Sigmoid colon (tissue), 4 donors: Measurements from ENCODE around the gene AMMECR1.

Source experiments
- EP300 ChIP-seq, 4 donors: sonication (generic); formaldehyde crosslinking; IDR thresholded peaks; one replicate each; pipeline ENCODE4 v1.6.1; 2017; ENCODE audit warnings: antibody characterized with exemption in 4 of 4
- POLR2AphosphoS5 ChIP-seq, 4 donors: sonication (generic); formaldehyde crosslinking; IDR thresholded peaks; one replicate each; pipeline ENCODE4 v1.6.1; 2017; ENCODE audit warnings: antibody characterized with exemption in 4 of 4

DNA sequence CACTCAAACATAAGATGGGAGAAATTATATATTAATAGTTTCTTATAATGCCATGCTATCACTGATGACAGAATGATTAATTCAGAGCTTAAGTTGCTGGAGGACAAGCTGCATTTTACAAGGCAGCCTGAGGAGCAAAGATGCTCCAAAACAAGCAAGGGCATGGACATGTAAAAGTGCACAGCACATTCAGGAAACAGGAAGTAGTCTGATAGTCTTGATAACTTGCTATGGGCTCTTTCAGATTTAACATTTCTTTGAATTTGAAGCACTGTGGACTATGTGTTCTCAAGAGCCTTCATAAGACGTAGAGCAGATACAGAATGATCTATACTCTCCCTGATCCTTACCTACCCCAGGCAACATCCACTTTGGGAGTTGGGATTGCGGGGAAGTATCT, 50.0 kb downstream of the AMMECR1 start:
- TF ChIP-seq EP300 (IDR thresholded peaks at IDR 0.05) (no peak), POLR2AphosphoS5 (IDR thresholded peaks at IDR 0.05) (no peak)
